ENCODE results near the gene NR1H3.
"Not testable (repeated sequence)": the region's sequence is repeated elsewhere in the genome, so short reads cannot be mapped to it uniquely, and the experiment has no call there.

The NR1H3 gene

GRCh38 chr11:47308050-47308823 lies 50.4 kb downstream of the NR1H3 start:
- no peak for DNase-seq

- no peak for DNase-seq
Observed at GRCh38 chr11:47314992-47315391, 57.2 kb downstream of the NR1H3 start.

- DNase-seq = not testable (repeated sequence)
Observed at GRCh38 chr11:47316501-47316900, 58.7 kb downstream of the NR1H3 start.

GRCh38 chr11:47317064-47317828 lies 59.5 kb downstream of the NR1H3 start:
- DNase-seq = no peak

- no peak for DNase-seq
Observed at GRCh38 chr11:47318166-47318565, 60.4 kb downstream of the NR1H3 start.
